Gastrocnemius medialis (tissue), 4 donors: Measurements from ENCODE around the gene GAS7. TPM values are rescaled to one million over a fixed set of nuclear protein-coding genes. Genes with fewer than 3 reads are reported as not detected.
A peak's percentile ranks its signal among the peaks of the same experiment; 100 is the strongest.

ENCODE experiments used
- ATAC-seq, 2 donors: fragments of 150-250 bp; one replicate each; pipeline ENCODE4 v1.9.1; 2016
- DNase-seq, 2 donors: peaks; one replicate each; pipeline ENCODE4 v3.0.0-alpha.2; 2019
- H3K27ac ChIP-seq, 4 donors: fragments of 200-600 bp; sonication (generic); 1 replicate in 1 of 4; 2 replicates in 3 of 4; pipeline ENCODE4 v1.5.1; 2016 to 2018; ENCODE audit warnings: mild to moderate bottlenecking in 2 of 4, moderate library complexity in 1 of 4
- H3K27me3 ChIP-seq, 3 donors: fragments of 200-600 bp; sonication (generic) in 2 of 3; 1 replicate in 1 of 3; 2 replicates in 2 of 3; pipeline versions ENCODE4 v1.5.1 to v1.6.0; 2016 to 2019; ENCODE audit warnings: mild to moderate bottlenecking in 1 of 3, moderate library complexity in 1 of 3
- H3K36me3 ChIP-seq, 2 donors: fragments of 200-600 bp; sonication (generic) in 1 of 2; one replicate each; pipeline ENCODE4 v1.5.1; 2017 to 2018
- H3K4me1 ChIP-seq, 2 donors: fragments of 200-600 bp; sonication (generic) in 1 of 2; one replicate each; pipeline ENCODE4 v1.5.1; 2016 to 2017; ENCODE audit warnings: mild to moderate bottlenecking in 2 of 2
- H3K4me3 ChIP-seq, 4 donors: fragments of 200-600 bp; sonication (generic) in 3 of 4; 1 replicate in 1 of 4; 2 replicates in 3 of 4; pipeline ENCODE4 v1.5.1; 2016 to 2019; ENCODE audit warnings: mild to moderate bottlenecking in 2 of 4
- H3K9me3 ChIP-seq, 3 donors: fragments of 200-600 bp; sonication (generic) in 2 of 3; 1 replicate in 1 of 3; 2 replicates in 2 of 3; pipeline ENCODE4 v1.5.1; 2016 to 2019
- POLR2A ChIP-seq, 2 donors: fragments of 450-650 bp; IDR thresholded peaks; one replicate each; pipeline ENCODE4 v1.6.1; 2017; ENCODE audit warnings: antibody characterized with exemption in 2 of 2, mild to moderate bottlenecking in 2 of 2, moderate library complexity in 2 of 2
- in situ Hi-C, 4 donors: fragments of 200-750 bp; cut with MboI; loops; one replicate each; pipeline versions ENCODE4 v1.15.0 to v1.8.0; 2017; ENCODE audit warnings: low sequenced_read_pairs in 4 of 4
- intact Hi-C: fragments of 100-400 bp; cut with DNase I; formaldehyde crosslinking; loops from one replicate; pipeline ENCODE4 v1.15.1; 2023; ENCODE audit warnings: low total_unique reads
- total RNA-seq, 4 donors: library from RNA; depleted of rRNA; stranded (reverse); fragments of >200 nt; gene quantifications; one replicate each; pipeline versions ENCODE4 v1.1.0 to v1.2.3, GENCODE V29; 2016
- TF ChIP-seq, protein P1 (sequence below), 5 experiments: fragments of 450-650 bp in 3 of 5; fragments of 200-600 bp in 2 of 5; sonication (generic) in 2 of 5; IDR thresholded peaks in 4 of 5; conservative IDR thresholded peaks in 1 of 5; 1 replicate in 4 of 5; 2 replicates in 1 of 5; pipeline ENCODE4 v1.5.1; 2016 to 2019; ENCODE audit warnings: antibody characterized with exemption in 5 of 5, mild to moderate bottlenecking in 3 of 5, moderate library complexity in 3 of 5

The GAS7 gene
- total RNA-seq, 4 donors from 2014 or later: 5.8 to 7.1 (median 6.1) TPM

DNA sequence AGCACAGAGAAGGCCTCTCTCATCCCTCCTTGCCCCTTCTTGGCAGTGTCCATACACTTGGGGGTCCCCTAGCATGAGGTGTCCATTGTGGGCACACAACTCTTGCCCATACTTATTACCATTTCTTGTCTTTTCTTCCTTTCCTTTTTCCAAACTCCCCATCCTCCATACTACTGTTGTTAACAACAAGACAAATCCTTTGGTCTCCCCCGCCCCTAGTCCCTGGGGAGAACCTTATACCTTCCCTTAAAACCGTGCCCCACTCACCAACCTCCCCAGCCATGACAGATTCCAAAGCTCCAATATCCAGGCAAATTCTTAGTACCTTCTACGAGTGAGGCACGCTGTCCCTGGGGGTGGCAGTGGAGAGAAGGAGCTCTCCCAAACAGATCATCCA, 82.9 kb downstream of the GAS7 start:
- no peak overlapping the region for H3K4me3 ChIP-seq
- peak overlapping the region in 2 of 4 donors; percentile 22 to 44 for H3K27ac ChIP-seq
- in situ Hi-C loops: loop anchor here in 1 of 4 donors (10.0 kb wide), 1 partner anchor 59 kb away; no protein-coding TSS in a partner anchor
- H3K36me3 ChIP-seq: no peaks in the 10 kb centered on the region
- no peaks in the 10 kb centered on the region for H3K27me3 ChIP-seq
- no peaks in the 10 kb centered on the region for H3K9me3 ChIP-seq
- ATAC-seq (no peak), DNase-seq (no peak)
- peaks cover 4 to 6% of the 10 kb centered on the region in 2 donors for H3K4me1 ChIP-seq
- intact Hi-C loops: no loop called here
- TF ChIP-seq, protein P1, sequence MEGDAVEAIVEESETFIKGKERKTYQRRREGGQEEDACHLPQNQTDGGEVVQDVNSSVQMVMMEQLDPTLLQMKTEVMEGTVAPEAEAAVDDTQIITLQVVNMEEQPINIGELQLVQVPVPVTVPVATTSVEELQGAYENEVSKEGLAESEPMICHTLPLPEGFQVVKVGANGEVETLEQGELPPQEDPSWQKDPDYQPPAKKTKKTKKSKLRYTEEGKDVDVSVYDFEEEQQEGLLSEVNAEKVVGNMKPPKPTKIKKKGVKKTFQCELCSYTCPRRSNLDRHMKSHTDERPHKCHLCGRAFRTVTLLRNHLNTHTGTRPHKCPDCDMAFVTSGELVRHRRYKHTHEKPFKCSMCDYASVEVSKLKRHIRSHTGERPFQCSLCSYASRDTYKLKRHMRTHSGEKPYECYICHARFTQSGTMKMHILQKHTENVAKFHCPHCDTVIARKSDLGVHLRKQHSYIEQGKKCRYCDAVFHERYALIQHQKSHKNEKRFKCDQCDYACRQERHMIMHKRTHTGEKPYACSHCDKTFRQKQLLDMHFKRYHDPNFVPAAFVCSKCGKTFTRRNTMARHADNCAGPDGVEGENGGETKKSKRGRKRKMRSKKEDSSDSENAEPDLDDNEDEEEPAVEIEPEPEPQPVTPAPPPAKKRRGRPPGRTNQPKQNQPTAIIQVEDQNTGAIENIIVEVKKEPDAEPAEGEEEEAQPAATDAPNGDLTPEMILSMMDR (IDR thresholded peaks at IDR 0.05 in 4 of 5, conservative IDR thresholded peaks at IDR 0.05 in 1 of 5): no peak
- no peak for TF ChIP-seq POLR2A (IDR thresholded peaks at IDR 0.05)

DNA sequence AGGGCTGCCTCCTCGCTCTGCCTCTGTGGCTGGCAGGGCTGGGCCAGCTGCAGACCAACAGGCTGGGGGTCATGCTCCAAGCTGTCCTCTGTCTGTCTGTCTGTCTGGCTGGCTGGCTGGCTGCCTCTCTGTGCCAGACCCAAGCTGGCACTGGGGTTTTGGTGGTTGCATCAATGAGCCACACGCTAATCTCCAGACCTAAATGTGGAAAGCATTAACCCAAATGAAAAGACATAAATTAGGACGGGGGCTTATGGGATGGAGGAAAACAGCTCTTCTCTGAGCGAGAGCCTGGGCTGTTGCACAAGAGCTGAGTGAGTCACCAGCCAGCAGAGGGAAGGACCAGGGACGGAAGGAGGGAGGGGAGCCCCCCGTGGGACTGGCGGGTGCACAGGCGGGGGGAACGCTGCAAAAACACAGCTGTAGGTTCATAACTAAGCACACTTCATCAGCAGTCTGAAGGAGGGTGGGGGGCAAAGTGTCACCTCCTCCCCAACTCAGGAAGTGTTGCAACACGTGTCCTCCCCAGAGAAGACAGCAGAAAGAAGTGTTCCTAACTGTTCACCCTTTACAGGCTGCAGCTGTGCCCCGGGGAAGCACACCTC, 83.4 kb downstream of the GAS7 start:
- DNase-seq (peak; percentile 86 to 90), ATAC-seq (peak; percentile 79 to 84)
- intact Hi-C loops (no loop called here), in situ Hi-C loops (loop anchor here in 1 of 4 donors (10.0 kb wide), 1 partner anchor 60 kb away; no protein-coding TSS in a partner anchor)
- H3K27me3 ChIP-seq: no peaks in the 10 kb centered on the region
- H3K36me3 ChIP-seq: no peaks in the 10 kb centered on the region
- H3K4me1 ChIP-seq: peaks cover 0 to 6% of the 10 kb centered on the region in 2 donors
- H3K9me3 ChIP-seq: no peaks in the 10 kb centered on the region
- TF ChIP-seq, protein P1 (IDR thresholded peaks at IDR 0.05 in 4 of 5, conservative IDR thresholded peaks at IDR 0.05 in 1 of 5): no peak
- no peak for TF ChIP-seq POLR2A (IDR thresholded peaks at IDR 0.05)
- H3K27ac ChIP-seq: peak overlapping the region; percentile 63 to 78 (median 68)
- peak overlapping the region in 2 of 4 donors; percentile 4 to 8 for H3K4me3 ChIP-seq

DNA sequence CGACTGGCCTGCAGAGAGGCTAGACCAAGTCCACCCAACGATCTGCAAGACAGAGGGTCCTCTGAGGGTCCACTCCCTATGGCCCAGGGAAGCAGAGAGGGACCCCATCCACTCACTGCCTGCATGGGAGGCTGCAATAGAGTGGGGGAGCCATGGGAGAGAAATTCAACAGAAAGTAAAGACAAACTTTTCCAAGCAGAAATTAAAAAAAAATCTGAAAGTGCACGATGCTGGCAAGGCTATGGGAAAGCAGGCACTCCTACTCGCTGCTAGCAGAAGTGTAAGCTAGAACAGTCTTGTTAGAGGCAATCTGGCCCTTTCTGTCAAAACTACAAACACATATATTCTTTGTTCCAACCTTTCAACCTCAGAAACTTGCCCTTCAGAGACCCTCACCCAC, 85.4 kb downstream of the GAS7 start:
- intact Hi-C loops: no loop called here
- no peak for TF ChIP-seq POLR2A (IDR thresholded peaks at IDR 0.05)
- TF ChIP-seq, protein P1 (IDR thresholded peaks at IDR 0.05 in 4 of 5, conservative IDR thresholded peaks at IDR 0.05 in 1 of 5): no peak
- Histone ChIP-seq H3K9me3 (no peaks in the 10 kb centered on the region), H3K4me3 (no peak overlapping the region), H3K36me3 (no peaks in the 10 kb centered on the region), H3K27ac (peak overlapping the region in 1 of 4 donors; percentile 29), H3K27me3 (no peaks in the 10 kb centered on the region), H3K4me1 (peaks cover 0 to 3% of the 10 kb centered on the region in 2 donors)
- no peak for DNase-seq
- ATAC-seq: no peak
- in situ Hi-C loops: loop anchor here in 1 of 4 donors (10.0 kb wide), 1 partner anchor 62 kb away; no protein-coding TSS in a partner anchor

DNA sequence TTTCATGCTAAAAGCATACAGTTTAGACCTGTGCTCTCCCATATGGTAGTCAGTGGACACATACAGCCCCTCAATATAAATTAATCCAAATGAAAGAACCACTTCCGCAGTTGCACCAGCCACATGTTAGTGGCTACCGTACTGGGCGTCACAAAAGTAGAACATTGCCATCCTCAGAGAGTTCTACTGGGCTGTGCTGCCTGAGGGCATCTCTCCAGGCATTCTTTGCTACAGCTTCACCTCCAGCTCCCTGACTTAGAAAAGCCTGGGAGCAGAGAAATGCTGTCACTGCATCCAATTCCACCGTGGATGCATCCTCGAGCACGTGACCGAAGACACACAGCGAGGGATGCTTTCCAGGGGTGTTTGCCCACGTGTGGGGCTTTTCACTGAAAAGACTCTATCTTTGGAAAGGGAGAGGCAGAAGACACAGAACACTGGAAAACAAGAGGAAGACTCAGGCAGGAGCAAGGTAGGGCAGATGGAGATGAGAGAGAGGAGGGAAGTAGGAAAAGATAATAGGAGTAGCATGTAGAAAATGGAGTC, 86.4 kb downstream of the GAS7 start:
- no peak for TF ChIP-seq POLR2A (IDR thresholded peaks at IDR 0.05)
- Histone ChIP-seq H3K27ac (no peak overlapping the region), H3K36me3 (no peaks in the 10 kb centered on the region), H3K4me3 (no peak overlapping the region), H3K27me3 (no peaks in the 10 kb centered on the region), H3K9me3 (no peaks in the 10 kb centered on the region), H3K4me1 (peaks cover 0 to 3% of the 10 kb centered on the region in 2 donors)
- DNase-seq (no peak), ATAC-seq (no peak)
- in situ Hi-C loops: loop anchor here in 1 of 4 donors (10.0 kb wide), 1 partner anchor 63 kb away; no protein-coding TSS in a partner anchor
- intact Hi-C loops: no loop called here

DNA sequence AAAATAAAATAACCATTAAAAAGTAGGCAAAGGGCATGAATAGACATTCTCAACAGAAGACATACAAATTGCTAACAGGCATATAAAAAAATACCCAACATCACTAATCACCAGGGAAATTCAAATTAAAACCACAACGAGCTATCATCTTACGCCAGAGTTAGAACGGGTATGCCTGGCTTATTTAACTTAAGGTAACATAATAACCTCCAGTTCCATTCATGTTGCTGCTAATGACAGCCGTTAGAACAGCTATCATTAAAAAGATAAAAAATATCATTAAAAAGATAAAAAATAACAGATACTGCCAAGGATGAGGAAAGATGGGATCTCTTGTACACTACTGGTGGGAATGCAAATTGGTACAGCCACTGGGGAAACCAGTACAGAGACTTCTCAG, 89.3 kb downstream of the GAS7 start:
- H3K4me1 ChIP-seq: no peaks in the 10 kb centered on the region
- no peak overlapping the region for H3K4me3 ChIP-seq
- DNase-seq: no peak
- TF ChIP-seq, protein P1 (IDR thresholded peaks at IDR 0.05 in 4 of 5, conservative IDR thresholded peaks at IDR 0.05 in 1 of 5): no peak
- TF ChIP-seq POLR2A (IDR thresholded peaks at IDR 0.05): no peak
- H3K27me3 ChIP-seq: no peaks in the 10 kb centered on the region
- no peak for ATAC-seq
- no peak overlapping the region for H3K27ac ChIP-seq
- intact Hi-C loops: no loop called here
- H3K9me3 ChIP-seq: no peaks in the 10 kb centered on the region
- H3K36me3 ChIP-seq: no peaks in the 10 kb centered on the region
- in situ Hi-C loops: no loop called here
